ENCODE results near the gene COL6A2.

COL6A2 gene

GRCh38 chr21:46081862-46082712, 15.8 kb upstream of the COL6A2 start:
- no peaks in the 10 kb centered on the region for H3K36me3 ChIP-seq (ENCODE audit: control insufficient read depth, insufficient read depth, low read length)
- H3K9ac ChIP-seq: no peak overlapping the region
- H2AFZ ChIP-seq: no peak overlapping the region
- no peak for TF ChIP-seq CTCF (IDR thresholded peaks at IDR 0.05)
- no peaks in the 10 kb centered on the region for H3K9me3 ChIP-seq (ENCODE audit: control insufficient read depth, low read length)
- no peaks in the 10 kb centered on the region for H3K27me3 ChIP-seq (ENCODE audit: control insufficient read depth, insufficient read depth, low read length)
- H3K4me2 ChIP-seq (ENCODE audit: low read length): no peak overlapping the region
- no peaks in the 10 kb centered on the region for H3K79me2 ChIP-seq
- H3K4me1 ChIP-seq: no peaks in the 10 kb centered on the region
- no peak overlapping the region for H3K27ac ChIP-seq
- H3K4me3 ChIP-seq (ENCODE audit: low read depth, low read length): no peak overlapping the region

- Histone ChIP-seq H3K27ac (no peak overlapping the region), H2AFZ (no peak overlapping the region), H3K79me2 (no peaks in the 10 kb centered on the region), H3K9me3 (ENCODE audit: control insufficient read depth, low read length) (no peaks in the 10 kb centered on the region), H3K4me3 (ENCODE audit: low read depth, low read length) (no peak overlapping the region), H3K4me2 (ENCODE audit: low read length) (no peak overlapping the region), H3K27me3 (ENCODE audit: control insufficient read depth, insufficient read depth, low read length) (no peaks in the 10 kb centered on the region), H3K9ac (no peak overlapping the region), H3K36me3 (ENCODE audit: control insufficient read depth, insufficient read depth, low read length) (no peaks in the 10 kb centered on the region), H3K4me1 (no peaks in the 10 kb centered on the region)
- TF ChIP-seq CTCF (IDR thresholded peaks at IDR 0.05): no peak
Observed at GRCh38 chr21:46082713-46082962, 15.3 kb upstream of the COL6A2 start.

- Histone ChIP-seq H3K4me2 (ENCODE audit: low read length) (no peak overlapping the region), H3K79me2 (no peaks in the 10 kb centered on the region), H3K27ac (no peak overlapping the region), H2AFZ (no peak overlapping the region), H3K9me3 (ENCODE audit: control insufficient read depth, low read length) (no peaks in the 10 kb centered on the region), H3K27me3 (ENCODE audit: control insufficient read depth, insufficient read depth, low read length) (no peaks in the 10 kb centered on the region), H3K36me3 (ENCODE audit: control insufficient read depth, insufficient read depth, low read length) (no peaks in the 10 kb centered on the region), H3K4me1 (no peaks in the 10 kb centered on the region), H3K4me3 (ENCODE audit: low read depth, low read length) (no peak overlapping the region), H3K9ac (no peak overlapping the region)
- TF ChIP-seq CTCF (IDR thresholded peaks at IDR 0.05): no peak
Observed at GRCh38 chr21:46082963-46083790, 14.7 kb upstream of the COL6A2 start.

GRCh38 chr21:46083791-46084561, 13.9 kb upstream of the COL6A2 start:
- H3K27ac ChIP-seq: no peak overlapping the region
- no peak for TF ChIP-seq CTCF (IDR thresholded peaks at IDR 0.05)
- H3K4me1 ChIP-seq: no peaks in the 10 kb centered on the region
- no peaks in the 10 kb centered on the region for H3K27me3 ChIP-seq (ENCODE audit: control insufficient read depth, insufficient read depth, low read length)
- H3K4me3 ChIP-seq (ENCODE audit: low read depth, low read length): no peak overlapping the region
- H3K9me3 ChIP-seq (ENCODE audit: control insufficient read depth, low read length): no peaks in the 10 kb centered on the region
- H2AFZ ChIP-seq: no peak overlapping the region
- H3K9ac ChIP-seq: no peak overlapping the region
- H3K4me2 ChIP-seq (ENCODE audit: low read length): no peak overlapping the region
- no peaks in the 10 kb centered on the region for H3K79me2 ChIP-seq
- H3K36me3 ChIP-seq (ENCODE audit: control insufficient read depth, insufficient read depth, low read length): no peaks in the 10 kb centered on the region

Data from parathyroid adenoma (tissue), 2 donors.